WERI-Rb-1 (cell line): ENCODE measurements around the gene CDHR3.

Experiments
- DNase-seq: peaks from one replicate; pipeline ENCODE4 v3.0.0-alpha.2; 2020
- H3K27ac ChIP-seq: fragments of 250-450 bp; sonication (Bioruptor Pico); 2 replicates; pipeline ENCODE4 v1.5.1; 2020; ENCODE audit warnings: mild to moderate bottlenecking, moderate library complexity
- H3K27me3 ChIP-seq: fragments of 250-450 bp; sonication (Bioruptor Pico); 2 replicates; pipeline ENCODE4 v1.5.1; 2021; ENCODE audit warnings: mild to moderate bottlenecking, low read depth, moderate library complexity; ENCODE audit not compliant: insufficient read depth, severe bottlenecking
- H3K36me3 ChIP-seq: fragments of 250-450 bp; sonication (Bioruptor Pico); 2 replicates; pipeline ENCODE4 v1.5.1; 2020; ENCODE audit warnings: mild to moderate bottlenecking, moderate library complexity
- H3K4me3 ChIP-seq: 2 replicates; pipeline ENCODE4 v1.5.1; 2011; ENCODE audit warnings: low read depth, mild to moderate bottlenecking, control low read depth, low read length
- H3K9me3 ChIP-seq: fragments of 250-450 bp; sonication (Bioruptor Pico); 2 replicates; pipeline ENCODE4 v1.5.1; 2021; ENCODE audit warnings: mild to moderate bottlenecking, moderate library complexity; ENCODE audit not compliant: severe bottlenecking
- CTCF ChIP-seq: IDR thresholded peaks from 2 replicates; pipeline ENCODE4 v1.5.1; 2011; ENCODE audit warnings: low read depth, mild to moderate bottlenecking, control low read depth, inconsistent platforms, low read length

Gene CDHR3

GRCh38 chr7:105987046-105987445, 24.0 kb downstream of the CDHR3 start:
- Histone ChIP-seq H3K36me3 (no peaks in the 10 kb centered on the region), H3K4me3 (no peak overlapping the region), H3K9me3 (no peaks in the 10 kb centered on the region), H3K27ac (no peak overlapping the region), H3K27me3 (no peaks in the 10 kb centered on the region)
- DNase-seq, result no peak
- TF ChIP-seq CTCF, result no peak

- no peaks in the 10 kb centered on the region for H3K27me3 ChIP-seq
- no peaks in the 10 kb centered on the region for H3K9me3 ChIP-seq
- H3K27ac ChIP-seq, result no peak overlapping the region
- no peaks in the 10 kb centered on the region for H3K36me3 ChIP-seq
- no peak overlapping the region for H3K4me3 ChIP-seq
- no peak for TF ChIP-seq CTCF
- no peak for DNase-seq
These were observed 25.2 kb downstream of the CDHR3 start for GRCh38 chr7:105988276-105988675.

GRCh38 chr7:105989191-105989590, 26.1 kb downstream of the CDHR3 start:
- no peak for TF ChIP-seq CTCF
- no peak for DNase-seq
- Histone ChIP-seq H3K36me3 (no peaks in the 10 kb centered on the region), H3K9me3 (no peaks in the 10 kb centered on the region), H3K27me3 (no peaks in the 10 kb centered on the region), H3K4me3 (no peak overlapping the region), H3K27ac (no peak overlapping the region)

- no peak for TF ChIP-seq CTCF
- no peaks in the 10 kb centered on the region for H3K36me3 ChIP-seq
- DNase-seq, result no peak
- H3K9me3 ChIP-seq, result no peaks in the 10 kb centered on the region
- H3K27ac ChIP-seq, result no peak overlapping the region
- no peaks in the 10 kb centered on the region for H3K27me3 ChIP-seq
- H3K4me3 ChIP-seq, result no peak overlapping the region
These were observed 26.6 kb downstream of the CDHR3 start for GRCh38 chr7:105989686-105990085.

GRCh38 chr7:105990141-105990540, 27.1 kb downstream of the CDHR3 start:
- Histone ChIP-seq H3K9me3 (no peaks in the 10 kb centered on the region), H3K27ac (no peak overlapping the region), H3K4me3 (no peak overlapping the region), H3K27me3 (no peaks in the 10 kb centered on the region), H3K36me3 (no peaks in the 10 kb centered on the region)
- no peak for TF ChIP-seq CTCF
- DNase-seq, result no peak

GRCh38 chr7:105990727-105991453, 27.8 kb downstream of the CDHR3 start:
- H3K4me3 ChIP-seq, result no peak overlapping the region
- H3K27ac ChIP-seq, result no peak overlapping the region
- DNase-seq, result no peak
- no peaks in the 10 kb centered on the region for H3K9me3 ChIP-seq
- no peaks in the 10 kb centered on the region for H3K27me3 ChIP-seq
- peak; percentile 37; the same call in 1 of the 2 replicates for TF ChIP-seq CTCF
- H3K36me3 ChIP-seq, result no peaks in the 10 kb centered on the region
